HG03196 (cell line): ENCODE results near the gene CGB5.
"Not testable (repeated sequence)": the region's sequence is repeated elsewhere in the genome, so short reads cannot be mapped to it uniquely, and the experiment has no call there.

Experiments
- ATAC-seq: cut with Tn5 transposase; IDR thresholded peaks from one replicate; pipeline ENCODE4 v1.9.1; 2021; ENCODE audit not compliant: unreplicated experiment

CGB5 gene

DNA sequence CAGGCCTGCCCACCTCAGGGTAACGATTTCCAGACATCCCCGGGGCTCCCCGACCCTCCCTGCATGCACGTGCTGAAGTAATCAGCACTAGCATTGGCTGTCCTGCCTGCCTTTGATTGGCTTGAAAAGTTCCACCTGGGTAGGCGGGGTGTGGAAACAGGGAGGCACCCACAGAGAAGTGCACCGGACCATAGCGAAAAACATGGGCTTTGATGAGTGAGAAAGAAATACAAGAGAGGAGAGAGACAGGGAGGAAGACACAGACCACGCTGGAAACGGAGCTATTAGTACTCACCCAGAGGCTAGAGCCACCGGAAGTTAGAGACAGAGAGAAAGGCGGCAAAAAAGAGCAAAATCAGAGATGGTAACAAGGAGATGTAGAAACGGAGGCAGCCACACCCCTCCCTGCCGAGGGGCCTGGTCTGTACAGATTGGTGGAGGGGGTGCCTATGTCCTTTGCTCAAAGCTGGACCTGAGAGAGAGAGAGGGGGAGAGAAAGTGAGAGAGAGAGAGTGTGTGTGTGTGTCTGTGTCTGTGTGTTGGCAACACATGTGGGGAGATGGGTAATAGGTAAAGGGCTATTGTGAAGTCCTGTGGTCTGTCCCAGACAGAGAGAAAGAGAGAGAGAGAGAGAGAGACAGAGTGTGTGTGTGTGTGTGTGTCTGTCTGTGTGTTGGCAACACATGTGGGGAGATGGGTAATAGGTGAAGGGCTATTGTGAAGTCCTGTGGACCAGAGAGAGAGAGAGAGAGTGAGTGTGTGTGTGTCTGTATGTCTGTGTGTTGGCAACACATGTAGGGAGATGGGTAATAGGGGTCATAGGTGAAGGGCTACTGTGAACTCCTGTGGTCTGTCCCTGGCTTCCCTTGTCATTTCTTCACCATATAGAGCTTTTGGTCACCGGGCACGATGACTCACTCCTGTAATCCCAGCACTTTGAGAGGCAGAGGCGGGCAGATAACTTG is 22.4 kb upstream of the CGB5 start:
- ATAC-seq, result no peak

DNA sequence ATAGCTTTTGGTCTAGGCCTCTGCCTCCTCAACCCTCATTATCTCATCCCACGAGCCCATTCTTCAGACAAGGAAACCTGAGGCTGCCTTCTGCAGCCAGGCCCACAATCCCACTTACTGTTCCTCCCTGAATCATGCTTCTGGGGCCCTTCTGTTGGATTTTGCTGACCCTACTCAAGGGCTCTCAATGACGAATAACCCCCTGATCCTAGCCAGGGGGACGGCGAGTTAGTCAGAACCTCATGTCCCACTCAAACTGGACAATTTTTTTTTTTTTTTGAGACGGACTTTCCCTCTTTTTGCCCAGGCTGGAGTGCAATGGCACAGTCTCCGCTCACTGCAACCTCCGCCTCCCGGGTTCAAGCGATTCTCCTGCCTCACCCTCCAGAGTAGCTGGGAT is 21.5 kb upstream of the CGB5 start:
- no peak for ATAC-seq

DNA sequence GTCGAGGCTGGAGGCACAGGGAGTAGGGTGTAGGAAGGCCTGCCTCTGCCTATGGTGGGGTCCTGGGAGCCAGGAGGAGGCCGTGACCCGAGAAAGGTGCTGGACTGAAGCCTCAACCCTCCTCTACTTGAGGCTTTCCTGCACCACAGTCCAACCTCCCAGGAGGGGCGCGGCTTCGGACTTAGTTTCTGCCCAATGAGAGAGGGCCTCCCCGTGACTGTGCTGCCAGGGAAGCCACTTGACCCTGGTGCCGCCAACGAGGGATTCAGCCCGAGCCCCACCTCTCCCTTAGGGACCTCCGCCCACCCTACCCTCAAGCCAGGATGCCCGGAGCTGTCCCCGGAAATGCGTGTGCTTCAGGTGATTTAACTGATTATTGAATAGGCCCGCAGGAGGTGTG is 19.4 kb upstream of the CGB5 start, which contains the start of gene CGB3:
Gene CGB3, minus strand, starts transcription at position 101 of the 400 bp plus-strand sequence. CDS start 362 bp downstream, outside the sequence.
- ATAC-seq, result not testable (repeated sequence)

DNA sequence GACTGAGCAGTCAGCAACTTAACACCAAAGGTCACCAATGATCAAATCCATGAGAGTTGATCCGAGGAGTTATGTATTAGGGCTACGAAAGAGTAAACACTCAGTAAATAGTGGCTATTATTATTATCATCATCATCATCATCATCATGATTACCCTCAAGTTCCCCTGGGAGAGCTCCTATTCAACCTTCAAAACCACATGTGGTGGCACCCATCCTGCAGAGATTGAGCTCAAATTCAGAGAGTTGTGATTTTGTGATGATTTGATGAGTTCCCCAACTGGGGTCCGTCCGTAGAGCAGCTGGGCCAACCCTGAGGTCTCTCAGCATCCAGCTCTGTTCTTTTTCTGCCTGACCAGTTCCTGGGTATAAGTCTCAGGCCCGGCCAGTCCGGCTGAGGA is 18.6 kb upstream of the CGB5 start:
- ATAC-seq, result not testable (repeated sequence)

DNA sequence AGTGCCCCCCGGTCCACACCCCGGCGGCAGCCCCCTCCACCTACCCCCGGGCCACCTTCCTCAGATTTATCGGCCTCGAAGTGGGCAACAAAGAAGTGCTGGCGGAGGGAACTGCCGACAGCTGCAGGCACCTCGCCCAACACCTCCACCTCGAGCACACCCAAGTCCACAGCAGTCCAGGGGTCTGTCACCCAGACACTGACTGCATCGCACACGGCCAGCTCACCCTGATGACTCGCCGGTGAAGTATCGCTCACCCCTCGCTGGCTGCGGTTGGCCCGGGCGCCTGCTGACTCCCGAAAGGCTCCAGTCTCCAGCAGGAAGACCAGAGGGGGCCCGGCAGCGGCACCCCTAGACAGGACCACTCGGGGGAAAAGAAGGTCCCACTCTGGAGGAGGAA is 18.0 kb upstream of the CGB5 start:
- not testable (repeated sequence) for ATAC-seq

DNA sequence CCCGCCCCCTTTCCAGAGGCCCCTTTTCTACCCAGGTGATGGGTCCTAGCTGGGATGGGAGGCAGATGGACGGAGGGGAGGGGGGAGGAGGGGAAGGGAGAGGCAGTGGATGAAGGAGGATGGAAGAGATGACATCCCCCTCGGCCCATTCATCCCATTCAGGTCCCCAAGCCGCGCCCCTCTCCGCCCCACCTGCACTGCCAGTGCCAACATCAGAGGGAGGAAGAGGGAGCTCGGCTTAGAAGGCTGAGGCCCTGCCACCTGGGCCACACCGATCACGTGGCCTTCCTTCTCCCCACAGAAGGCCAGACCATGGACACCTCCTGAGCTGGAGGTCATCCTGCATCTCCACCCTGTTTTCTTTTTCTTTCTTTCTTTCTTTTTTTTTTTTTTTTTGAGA is 15.0 kb upstream of the CGB5 start:
- not testable (repeated sequence) for ATAC-seq

DNA sequence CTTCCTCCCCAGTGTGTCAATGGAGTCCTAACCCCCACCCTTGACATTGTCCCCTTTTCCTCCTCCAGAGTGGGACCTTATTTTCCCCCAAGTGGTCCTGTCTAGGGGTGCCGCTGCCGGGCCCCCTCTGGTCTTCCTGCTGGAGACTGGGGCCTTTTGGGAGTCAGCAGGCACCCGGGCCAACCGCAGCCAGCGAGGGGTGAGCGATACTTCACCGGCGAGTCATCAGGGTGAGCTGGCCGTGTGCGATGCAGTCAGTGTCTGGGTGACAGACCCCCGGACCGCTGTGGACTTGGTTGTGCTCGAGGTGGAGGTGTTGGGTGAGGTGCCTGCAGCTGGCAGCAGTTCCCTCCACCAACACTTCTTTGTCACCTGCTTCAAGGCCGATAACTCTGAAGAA is 13.9 kb upstream of the CGB5 start:
- ATAC-seq, result not testable (repeated sequence)

DNA sequence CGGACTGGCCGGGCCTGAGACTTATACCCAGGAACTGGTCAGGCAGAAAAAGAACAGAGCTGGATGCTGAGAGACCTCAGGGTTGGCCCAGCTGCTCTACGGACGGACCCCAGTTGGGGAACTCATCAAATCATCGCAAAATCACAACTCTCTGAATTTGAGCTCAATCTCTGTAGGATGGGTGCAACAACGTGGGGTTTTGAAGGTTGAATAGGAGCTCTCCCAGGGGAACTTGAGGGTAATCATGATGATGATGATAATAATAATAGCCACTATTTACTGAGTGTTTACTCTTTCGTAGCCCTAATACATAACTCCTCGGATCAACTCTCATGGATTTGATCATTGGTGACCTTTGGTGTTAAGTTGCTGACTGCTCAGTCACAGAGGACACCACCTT is 13.3 kb upstream of the CGB5 start:
- ATAC-seq, result not testable (repeated sequence)

DNA sequence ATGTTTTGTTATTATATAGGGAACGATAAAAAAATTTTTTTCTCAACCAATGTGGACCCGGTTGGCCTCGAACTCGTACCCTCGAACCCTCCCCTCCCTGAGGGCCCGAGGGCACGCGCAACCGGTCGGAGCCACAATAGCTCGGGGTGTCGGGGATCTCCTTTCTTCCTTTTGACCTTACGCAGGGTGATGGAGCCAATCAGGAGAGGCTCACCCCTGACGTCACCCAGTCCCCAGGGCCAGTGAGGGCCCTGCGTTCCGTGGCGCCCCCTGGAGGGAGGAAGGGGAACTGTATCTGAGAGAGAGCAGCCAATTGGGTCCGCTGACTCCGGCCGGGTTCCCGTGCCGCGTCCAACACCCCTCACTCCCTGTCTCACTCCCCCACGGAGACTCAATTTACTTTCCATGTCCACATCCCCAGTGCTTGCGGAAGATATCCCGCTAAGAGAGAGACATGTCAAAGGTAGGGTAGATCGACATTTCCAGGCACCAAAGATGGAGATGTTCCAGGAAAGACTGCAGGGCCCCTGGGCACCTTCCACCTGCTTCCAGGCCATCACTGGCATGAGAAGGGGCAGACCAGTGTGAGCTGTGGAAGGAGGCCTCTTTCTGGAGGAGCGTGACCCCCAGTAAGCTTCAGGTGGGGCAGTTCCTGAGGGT is 11.9 kb upstream of the CGB5 start, which contains the start of gene CGB2:
Gene CGB2, plus strand, starts transcription at position 249 of the 660 bp plus-strand sequence. Its CDS starts 206 bp downstream, at position 455.
- ATAC-seq, result not testable (repeated sequence)

DNA sequence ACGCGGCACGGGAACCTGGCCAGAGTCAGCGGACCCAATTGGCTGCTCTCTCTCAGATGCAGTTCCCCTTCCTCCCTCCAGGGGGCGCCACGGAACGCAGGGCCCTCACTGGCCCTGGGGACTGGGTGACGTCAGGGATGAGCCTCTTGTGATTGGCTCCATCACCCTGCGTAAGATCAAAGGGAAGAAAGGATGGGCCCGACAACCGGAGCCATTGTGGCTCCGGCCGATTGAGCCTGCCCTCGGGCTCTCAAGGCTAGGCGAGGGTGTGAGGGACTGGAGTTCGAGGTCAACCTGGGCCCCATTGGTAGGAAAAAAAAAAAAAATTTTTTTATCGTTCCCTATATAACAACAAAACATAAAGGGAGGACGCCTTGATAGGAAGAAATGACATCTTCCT is 6.8 kb upstream of the CGB5 start, which contains the start of gene CGB1:
Gene CGB1, minus strand, starts transcription at position 81 of the 400 bp plus-strand sequence. CDS start 184 bp downstream, outside the sequence.
- not testable (repeated sequence) for ATAC-seq

DNA sequence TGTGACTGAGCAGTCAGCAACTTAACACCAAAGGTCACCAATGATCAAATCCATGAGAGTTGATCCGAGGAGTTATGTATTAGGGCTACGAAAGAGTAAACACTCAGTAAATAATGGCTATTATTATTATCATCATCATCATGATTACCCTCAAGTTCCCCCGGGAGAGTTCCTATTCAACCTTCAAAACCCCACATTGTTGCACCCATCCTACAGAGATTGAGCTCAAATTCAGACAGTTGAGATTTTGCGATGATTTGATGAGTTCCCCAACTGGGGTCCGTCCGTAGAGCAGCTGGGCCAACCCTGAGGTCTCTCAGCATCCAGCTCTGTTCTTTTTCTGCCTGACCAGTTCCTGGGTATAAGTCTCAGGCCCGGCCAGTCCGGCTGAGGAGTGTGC is 5.5 kb upstream of the CGB5 start:
- not testable (repeated sequence) for ATAC-seq

DNA sequence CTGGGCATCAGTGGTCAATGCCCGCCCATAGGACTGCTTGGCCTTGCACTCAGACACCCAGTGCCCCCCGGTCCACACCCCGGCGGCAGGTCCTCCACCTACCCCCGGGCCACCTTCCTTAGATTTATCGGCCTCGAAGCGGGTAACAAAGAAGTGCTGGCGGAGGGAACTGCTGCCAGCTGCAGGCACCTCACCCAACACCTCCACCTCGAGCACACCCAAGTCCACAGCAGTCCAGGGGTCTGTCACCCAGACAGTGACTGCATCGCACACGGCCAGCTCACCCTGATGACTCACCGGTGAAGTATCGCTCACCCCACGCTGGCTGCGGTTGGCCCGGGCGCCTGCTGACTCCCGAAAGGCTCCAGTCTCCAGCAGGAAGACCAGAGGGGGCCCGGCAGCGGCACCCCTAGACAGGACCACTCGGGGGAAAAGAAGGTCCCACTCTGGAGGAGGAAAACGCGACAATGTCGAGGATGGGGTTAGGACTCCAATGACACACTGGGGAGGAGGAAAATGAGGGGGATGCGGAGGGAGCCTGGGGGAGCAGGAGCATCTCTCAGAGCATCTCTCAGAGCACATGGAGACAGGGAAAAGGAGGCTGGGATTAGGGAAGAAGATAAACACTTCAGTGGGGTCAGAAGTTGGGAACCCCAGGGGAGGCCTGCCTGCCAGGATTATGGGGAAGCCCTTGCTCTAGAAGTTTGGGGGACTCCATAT is 4.9 kb upstream of the CGB5 start:
- not testable (repeated sequence) for ATAC-seq

DNA sequence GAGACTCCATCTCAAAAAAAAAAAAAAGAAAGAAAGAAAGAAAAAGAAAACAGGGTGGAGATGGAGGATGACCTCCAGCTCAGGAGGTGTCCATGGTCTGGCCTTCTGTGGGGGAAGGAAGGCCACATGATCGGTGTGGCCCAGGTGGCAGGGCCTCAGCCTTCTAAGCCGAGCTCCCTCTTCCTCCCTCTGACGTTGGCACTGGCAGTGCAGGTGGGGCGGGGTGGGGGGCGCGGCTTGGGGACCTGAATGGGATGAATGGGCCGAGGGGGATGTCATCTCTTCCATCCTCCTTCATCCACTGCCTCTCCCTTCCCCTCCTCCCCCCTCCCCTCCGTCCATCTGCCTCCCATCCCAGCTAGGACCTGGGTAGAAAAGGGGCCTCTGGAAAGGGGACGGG is 3.9 kb upstream of the CGB5 start:
- ATAC-seq, result not testable (repeated sequence)

DNA sequence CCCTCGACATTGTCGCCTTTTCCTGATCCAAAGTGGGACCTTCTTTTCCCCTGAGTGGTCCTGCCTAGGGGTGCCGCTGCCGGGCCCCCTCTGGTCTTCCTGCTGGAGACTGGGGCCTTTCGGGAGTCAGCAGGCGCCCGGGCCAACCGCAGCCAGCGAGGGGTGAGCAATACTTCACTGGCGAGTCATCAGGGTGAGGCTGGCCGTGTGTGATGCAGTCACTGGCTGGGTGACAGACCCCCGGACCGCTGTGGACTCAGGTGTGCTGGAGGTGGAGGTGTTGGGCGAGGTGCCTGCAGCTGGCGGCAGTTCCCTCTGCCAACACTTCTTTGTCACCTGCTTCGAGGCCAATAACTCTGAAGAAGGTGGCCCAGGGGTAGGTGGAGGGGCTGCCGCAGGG is 1.5 kb upstream of the CGB5 start:
- no peak for ATAC-seq

DNA sequence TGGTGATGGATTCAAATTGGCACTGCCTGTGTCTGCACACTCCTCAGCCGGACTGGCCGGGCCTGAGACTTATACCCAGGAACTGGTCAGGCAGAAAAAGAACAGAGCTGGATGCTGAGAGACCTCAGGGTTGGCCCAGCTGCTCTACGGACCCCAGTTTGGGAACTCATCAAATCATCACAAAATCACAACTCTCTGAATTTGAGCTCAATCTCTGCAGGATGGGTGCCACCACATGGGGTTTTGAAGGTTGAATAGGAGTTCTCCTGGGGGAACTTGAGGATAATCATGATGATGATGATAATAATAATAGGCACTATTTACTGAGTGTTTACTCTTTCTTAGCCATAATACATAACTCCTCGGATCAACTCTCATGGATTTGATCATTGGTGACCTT is 982 bp upstream of the CGB5 start:
- not testable (repeated sequence) for ATAC-seq

DNA sequence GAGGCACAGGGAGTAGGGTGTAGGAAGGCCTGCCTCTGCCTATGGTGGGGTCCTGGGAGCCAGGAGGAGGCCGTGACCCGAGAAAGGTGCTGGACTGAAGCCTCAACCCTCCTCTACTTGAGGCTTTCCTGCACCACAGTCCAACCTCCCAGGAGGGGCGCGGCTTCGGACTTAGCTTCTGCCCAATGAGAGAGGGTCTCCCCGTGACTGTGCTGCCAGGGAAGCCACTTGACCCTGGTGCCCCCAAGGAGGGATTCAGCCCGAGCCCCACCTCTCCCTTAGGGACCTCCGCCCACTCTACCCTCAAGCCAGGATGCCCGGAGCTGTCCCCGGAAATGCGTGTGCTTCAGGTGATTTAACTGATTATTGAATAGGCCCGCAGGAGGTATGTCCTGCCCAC is 5.4 kb downstream of the CGB5 start, which contains the start of gene CGB8:
Gene CGB8, minus strand, starts transcription at position 101 of the 400 bp plus-strand sequence. CDS start 372 bp downstream, outside the sequence.
- ATAC-seq, result not testable (repeated sequence)

DNA sequence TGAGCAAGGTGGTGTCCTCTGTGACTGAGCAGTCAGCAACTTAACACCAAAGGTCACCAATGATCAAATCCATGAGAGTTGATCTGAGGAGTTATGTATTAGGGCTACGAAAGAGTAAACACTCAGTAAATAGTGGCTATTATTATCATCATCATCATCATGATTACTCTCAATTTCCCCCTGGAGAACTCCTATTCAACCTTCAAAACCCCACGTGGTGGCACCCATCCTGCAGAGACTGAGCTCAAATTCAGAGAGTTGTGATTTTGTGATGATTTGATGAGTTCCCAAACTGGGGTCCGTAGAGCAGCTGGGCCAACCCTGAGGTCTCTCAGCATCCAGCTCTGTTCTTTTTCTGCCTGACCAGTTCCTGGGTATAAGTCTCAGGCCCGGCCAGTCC is 6.2 kb downstream of the CGB5 start:
- ATAC-seq, result not testable (repeated sequence)

DNA sequence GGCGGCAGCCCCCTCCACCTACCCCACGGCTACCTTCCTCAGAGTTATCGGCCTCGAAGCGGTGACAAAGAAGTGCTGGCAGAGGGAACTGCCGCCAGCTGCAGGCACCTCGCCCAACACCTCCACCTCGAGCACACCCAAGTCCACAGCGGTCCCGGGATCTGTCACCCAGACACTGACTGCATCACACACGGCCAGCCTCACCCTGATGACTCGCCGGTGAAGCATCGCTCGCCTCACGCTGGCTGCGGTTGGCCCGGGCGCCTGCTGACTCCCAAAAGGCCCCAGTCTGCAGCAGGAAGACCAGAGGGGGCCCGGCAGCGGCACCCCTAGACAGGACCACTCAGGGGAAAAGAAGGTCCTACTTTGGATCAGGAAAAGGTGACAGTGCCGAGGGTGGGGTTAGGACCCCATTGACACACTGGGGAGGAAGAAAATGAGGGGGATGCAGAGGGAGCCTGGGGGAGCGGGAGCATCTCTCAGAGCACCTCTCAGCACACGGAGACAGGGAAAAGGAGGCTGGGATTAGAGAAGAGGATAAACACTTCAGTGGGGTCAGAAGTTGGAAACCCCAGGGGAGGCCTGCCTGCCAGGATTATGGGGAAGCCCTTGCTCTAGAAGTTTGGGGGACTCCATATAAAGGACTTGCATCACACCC is 6.9 kb downstream of the CGB5 start:
- ATAC-seq, result not testable (repeated sequence)

DNA sequence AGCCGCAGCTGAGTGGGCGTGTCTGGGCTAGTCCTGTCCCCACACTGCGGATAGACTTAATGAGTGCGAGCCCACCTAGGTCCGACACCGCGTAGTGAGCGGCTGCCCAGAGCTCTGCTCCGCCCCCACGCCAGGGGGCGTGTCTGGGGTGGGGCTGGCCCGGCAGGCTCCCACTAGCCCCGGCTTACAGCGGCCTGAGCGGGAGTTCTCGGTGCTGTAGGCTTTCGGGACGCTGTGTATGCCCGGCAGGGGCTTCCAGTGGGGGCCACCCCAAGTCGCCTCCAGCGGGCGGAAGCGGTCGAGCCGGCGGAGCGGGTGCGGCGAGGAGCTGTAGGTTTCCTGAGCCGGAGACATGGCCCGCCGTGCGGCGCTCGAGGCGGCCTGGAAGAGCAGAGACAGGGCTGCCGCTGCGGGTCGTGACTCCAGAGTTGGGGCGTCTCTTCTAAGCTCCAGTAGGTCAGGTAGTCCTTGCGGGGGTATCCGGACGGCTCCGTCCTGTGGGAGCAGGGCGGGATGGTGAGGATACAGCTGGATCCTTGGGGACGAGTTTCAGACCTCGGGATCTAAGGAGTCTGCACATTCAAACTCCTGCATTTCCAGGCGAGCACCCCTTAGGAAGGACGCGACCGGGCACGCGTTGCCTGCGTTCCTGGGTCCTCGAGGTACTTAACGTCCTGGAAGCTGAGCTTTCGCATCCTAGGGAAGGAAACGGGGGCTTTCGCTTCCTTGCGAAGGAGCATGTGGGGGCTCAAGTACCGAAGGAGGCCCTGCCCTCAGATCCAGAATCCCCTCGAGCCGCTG is 12.7 kb downstream of the CGB5 start:
- ATAC-seq, result no peak
